Embryonic facial prominence (tissue), 1 donor: ENCODE data around the gene AGPAT1.
"Not testable (repeated sequence)": the region's sequence is repeated elsewhere in the genome, so short reads cannot be mapped to it uniquely, and the experiment has no call there.

Experiments
- DNase-seq: peaks from one replicate; pipeline ENCODE4 v3.0.0-alpha.2; 2016; ENCODE audit errors: extremely low spot score

Gene AGPAT1

DNA sequence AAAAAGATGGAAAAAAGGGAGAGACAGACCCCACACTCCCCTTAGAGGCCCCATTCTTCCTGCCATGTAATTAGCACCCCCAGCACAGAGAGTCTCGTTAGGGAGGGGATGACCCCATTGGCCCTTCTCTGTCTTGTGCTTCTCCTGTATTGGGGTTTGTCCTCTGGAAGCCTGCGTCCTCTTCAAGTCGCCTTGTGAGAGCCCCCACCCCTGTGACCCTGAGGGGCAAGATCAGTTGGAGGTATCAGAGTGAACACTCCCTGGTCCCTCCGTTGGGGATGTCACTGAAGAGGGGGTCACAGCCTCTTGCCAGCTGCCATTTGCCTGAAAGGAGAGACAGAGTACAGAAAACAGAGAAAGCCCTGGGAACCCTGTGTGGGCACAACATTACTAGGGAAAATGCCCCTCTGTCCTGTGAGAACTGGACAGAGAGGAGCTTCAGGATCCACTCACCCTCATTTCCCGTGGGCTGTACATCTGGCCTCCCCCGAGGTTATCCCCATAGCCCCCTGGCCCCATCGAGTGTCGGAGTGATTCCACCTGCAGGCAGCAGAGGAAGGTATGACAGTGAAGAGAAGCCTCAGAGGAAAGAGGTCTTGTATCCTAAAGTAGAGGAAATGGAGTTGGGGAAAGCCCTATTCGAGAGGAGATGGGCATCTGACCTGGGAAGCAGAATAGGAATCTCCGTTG, 10.4 kb upstream of the AGPAT1 start:
- DNase-seq: not testable (repeated sequence)

DNA sequence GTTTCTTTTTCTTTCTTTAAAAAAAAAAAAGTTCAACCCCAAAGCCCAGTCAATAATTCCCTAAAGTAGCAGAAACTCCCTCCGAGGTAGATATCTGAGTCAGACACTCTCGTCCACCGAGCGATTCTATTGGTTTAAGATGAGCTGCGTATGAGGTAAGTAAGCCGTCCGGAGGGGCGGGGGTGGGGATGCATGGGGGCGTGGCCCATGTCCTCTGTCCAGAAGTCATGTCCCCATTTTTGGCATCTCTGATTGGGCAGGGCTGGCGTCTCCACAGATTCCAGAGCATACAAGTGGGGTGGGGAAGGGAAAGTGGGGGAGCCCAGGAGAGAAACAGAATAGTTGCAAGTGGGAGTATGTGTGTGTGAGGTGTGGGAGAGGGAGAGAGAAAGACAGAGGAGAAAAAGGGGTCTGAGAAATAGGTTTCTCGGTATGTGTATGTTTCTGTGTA, 9.8 kb upstream of the AGPAT1 start:
- DNase-seq: not testable (repeated sequence)

- no peak for DNase-seq
Observed at GRCh38 chr6:32184084-32184640, 8.3 kb upstream of the AGPAT1 start, which contains the start of gene AGER. Gene AGER, minus strand, starts transcription at chr6:32184253. Its CDS starts 31 bp downstream, at chr6:32184222.

DNA sequence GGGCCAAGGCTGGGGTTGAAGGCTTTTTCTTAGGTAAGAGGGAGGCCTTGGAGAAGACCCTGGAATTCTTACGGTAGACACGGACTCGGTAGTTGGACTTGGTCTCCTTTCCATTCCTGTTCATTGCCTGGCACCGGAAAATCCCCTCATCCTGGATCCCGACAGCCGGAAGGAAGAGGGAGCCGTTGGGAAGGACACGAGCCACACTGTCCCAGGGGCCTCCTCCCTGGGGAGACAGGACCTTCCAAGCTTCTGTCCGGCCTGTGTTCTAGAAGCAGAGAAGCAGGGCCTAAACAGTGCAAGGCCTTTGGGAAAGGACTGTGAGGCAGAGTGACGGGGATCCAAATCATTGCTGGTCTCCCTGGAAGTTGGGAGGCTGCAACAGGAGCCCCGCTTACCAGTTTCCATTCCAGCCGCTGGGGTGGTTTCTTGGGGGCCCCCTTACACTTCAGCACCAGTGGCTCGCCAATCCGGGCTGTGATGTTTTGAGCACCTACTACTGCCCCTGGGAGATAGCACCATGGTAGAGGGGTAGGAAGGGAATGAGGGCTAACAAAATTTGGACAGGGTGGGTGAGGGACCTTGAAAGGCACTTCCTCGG, 7.7 kb upstream of the AGPAT1 start:
- DNase-seq: no peak

- DNase-seq: no peak
Observed at GRCh38 chr6:32183030-32183429, 7.1 kb upstream of the AGPAT1 start.

DNA sequence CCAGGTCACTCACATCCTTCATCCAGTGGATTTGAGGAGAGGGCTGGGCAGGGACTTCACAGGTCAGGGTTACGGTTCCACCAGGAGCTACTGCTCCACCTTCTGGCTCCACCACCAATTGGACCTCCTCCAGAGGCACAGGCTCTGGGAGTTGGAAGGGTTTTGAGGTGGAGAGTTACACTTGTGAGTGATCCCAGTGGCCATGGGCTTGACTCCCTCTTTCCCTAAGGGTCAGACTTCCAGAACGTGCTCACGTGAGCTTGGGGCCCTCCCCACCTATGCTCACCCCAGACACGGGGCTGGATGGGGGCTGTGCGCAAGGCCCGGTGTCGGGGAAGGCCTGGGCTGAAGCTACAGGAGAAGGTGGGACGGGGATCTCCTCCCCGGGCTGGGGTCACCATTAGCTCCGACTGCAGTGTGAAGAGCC, 6.7 kb upstream of the AGPAT1 start:
- no peak for DNase-seq

DNA sequence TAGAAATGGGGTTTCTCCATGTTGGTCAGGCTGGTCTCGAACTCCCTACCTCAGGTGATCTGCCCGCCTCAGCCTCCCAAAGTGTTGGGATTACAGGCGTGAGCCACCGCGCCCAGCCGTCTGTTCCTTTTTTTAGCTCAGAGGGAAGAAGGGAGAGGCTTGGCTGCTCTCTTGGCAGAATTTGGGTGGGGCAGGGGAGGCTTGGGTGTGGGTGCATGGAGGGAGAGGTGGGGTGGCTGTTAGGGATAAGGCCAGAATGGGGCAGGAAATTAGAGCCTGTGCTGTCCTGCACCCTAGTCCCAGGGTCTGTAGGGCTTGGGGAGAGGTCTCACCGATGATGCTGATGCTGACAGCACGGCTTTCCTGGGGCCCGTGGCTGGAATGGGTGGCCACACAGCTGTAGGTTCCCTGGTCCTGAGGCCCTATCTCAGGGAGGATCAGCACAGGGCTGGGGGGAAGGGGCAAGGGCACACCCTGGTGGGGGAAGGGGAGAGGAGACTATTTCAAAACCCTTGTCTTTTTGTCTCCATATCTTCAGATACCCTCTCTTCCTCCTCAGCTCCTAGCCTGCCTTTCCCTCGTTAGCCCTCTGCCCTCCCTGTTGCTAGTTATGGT, 6.1 kb upstream of the AGPAT1 start:
- no peak for DNase-seq

DNA sequence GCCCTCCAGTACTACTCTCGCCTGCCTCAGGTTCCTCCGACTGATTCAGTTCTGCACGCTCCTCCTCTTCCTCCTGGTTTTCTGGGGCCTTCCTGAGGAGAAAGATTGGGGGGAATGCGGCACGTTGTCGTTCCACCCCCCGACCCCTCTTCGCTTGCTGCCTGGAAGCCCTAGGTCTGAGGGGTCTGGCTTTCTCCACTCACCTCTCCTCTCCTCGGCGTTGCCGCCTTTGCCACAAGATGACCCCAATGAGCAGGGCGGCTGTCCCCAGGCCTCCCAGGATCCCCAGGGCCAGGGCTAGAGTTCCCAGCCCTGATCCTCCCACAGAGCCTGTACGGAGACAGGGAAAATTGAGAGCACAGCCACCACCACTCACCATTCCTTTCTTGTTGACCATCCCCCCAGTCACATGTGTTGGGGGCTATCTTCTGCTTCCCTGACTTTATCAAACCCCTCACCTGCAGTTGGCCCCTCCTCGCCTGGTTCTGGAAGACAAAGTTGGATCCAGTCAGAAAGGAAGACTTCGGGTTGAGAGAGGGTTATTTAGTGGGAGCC, 5.3 kb upstream of the AGPAT1 start:
- no peak for DNase-seq

DNA sequence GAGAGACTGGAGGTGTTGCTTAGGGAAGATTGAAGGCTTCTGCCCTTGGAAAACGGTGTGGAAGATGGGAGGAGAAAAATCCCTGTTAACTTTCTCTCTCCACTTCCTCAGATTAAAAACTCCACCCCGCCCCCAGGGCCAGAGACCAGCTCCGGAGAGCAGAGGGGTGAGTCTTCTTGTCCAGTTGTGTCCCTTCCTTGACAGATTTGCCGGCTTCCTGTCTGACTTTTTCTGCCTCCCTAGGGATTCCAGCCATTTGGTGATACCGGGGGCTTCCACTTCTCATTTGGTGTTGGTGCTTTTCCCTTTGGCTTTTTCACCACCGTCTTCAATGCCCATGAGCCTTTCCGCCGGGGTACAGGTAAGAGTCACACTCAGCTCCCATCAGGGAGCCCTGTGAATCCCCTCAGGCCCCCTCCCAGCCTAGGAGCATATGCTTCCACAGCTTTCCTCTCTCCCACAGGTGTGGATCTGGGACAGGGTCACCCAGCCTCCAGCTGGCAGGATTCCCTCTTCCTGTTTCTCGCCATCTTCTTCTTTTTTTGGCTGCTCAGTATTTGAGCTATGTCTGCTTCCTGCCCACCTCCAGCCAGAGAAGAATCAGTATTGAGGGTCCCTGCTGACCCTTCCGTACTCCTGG, 4.0 kb upstream of the AGPAT1 start:
- no peak for DNase-seq

DNA sequence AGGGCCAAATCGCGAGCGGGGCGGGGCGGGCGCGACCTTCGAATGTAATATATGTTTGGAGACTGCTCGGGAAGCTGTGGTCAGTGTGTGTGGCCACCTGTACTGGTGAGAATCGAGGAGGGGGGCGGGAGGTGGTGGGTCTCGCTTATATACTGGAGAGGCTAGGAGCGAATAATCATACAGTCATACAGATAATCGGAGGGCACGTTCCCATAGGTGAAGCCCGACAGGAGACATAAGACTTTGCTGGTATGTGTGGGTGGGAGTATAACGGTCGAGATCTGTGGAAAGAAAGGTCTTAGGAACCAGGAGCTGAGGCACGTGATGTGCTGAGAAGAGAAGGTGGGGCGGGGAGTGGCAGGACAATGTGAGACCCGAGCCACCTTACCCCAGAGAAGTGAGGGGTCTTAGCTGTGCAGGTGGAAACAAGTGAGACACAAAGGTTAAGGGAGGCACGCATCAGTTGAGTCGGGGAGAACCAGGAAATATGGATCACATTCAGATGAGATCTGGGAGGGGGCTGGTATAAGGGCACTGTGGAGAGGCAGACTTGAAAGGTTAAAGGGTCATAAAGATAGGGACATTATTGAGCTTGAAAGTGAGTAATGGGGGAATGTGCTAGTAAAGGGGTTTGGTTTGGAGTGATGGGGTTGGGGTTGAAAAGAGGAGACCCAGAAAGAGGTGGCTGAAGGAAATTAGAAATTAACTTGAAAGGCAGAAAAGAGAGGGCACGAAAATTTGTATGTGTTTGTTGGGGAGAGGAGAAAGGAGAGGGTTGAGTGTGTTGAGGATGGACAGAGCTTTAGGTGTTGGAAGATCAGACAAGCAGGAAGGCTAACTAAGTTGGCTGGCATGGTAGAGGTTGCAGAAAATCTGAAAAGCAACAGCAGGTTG, 2.9 kb upstream of the AGPAT1 start:
- no peak for DNase-seq

DNA sequence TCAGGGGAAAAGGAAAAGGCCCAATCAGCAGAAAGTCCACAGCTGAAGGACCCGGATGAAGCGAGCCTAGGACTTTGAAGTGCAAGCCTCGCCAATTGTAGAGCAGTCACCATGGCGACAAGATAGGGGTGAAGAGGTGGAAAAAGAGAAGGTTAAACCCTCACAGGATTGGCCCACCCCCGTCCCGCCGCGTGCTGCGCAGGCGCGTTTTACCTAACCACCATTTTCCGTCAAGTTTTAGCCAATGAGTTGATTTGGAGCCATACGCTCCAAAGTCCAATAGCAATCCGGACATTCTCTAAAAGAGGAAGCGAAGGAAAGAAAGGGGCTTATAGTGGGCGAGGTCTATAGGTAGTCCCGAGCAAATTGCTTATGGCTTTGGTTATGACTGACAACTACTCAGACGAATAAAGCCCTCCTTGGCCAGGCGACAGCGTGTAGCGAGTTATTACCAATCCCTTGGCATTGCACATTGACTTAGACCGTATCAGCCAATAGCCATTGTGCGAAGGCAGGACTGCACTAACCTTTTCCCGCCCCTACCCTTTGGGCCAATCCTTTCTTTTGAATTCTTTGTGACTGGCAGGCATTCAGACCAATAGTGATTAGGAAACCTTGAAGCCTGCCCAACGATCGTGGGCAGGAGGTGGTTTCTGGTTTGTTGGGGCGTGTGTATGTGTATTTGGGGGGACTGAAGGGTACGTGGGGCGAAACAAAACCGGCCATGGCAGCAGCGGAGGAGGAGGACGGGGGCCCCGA, 2.1 kb upstream of the AGPAT1 start, which contains the start of gene RNF5:
TSS of gene RNF5 (plus strand) at position 618 of the 759 bp plus-strand sequence. CDS start at position 725, 107 bp downstream.
- DNase-seq: peak; percentile 100

GRCh38 chr6:32177183-32177787, 1.4 kb upstream of the AGPAT1 start:
- no peak for DNase-seq

DNA sequence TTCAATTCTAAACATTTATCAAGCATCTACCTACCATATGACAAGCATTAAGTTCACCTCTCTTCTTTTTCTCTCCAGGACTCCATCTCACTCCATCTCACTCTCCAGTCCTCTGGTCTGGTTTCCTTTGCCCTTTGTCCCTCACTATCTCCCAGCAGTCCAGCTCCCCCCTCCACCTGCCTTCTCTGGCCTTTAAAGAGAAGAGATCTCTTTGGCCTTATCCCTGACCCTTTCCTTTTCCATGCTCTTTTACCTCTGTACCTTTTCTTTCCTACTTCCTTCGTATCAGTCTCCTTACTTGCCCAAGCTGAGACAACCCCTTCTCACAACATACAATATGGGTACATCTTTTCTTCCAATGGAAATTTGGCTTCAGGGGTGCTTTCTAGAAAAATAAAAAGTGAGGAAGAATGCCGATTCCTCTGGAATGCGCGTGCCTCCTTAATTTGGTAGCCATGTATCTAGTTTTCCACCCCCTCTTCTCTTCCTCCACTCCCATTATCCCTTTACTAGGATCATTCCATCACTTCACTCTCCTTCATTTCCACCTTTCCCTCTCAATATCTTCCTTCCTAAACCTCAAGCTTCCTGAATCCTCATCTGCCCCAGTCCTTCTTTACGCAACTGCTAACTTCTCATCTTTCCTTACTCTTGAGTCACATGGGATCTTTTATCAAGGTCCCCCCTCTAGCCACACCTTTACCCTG, 745 bp upstream of the AGPAT1 start:
- no peak for DNase-seq

DNA sequence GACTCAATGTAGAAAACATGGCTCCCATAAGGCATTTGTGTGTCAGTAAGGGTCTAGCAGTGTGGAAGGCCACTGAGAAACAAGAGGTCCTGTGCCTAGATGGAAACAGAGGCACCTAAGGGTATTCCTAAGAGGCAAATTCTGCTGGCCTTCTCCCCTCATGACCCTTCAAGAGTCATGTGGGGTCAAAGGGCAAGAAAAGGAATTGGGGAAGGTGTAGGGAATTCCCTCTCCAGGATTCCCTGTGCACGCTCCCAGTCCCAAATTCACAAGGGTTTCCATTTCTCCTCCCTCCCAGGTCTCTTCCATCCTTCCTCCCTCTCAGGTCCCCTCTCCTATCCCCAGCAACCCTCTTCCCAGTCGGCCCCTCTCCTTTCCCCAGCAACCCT, 568 bp downstream of the AGPAT1 start:
- DNase-seq: no peak

- DNase-seq: no peak
Observed at GRCh38 chr6:32174416-32174815, 1.5 kb downstream of the AGPAT1 start.

DNA sequence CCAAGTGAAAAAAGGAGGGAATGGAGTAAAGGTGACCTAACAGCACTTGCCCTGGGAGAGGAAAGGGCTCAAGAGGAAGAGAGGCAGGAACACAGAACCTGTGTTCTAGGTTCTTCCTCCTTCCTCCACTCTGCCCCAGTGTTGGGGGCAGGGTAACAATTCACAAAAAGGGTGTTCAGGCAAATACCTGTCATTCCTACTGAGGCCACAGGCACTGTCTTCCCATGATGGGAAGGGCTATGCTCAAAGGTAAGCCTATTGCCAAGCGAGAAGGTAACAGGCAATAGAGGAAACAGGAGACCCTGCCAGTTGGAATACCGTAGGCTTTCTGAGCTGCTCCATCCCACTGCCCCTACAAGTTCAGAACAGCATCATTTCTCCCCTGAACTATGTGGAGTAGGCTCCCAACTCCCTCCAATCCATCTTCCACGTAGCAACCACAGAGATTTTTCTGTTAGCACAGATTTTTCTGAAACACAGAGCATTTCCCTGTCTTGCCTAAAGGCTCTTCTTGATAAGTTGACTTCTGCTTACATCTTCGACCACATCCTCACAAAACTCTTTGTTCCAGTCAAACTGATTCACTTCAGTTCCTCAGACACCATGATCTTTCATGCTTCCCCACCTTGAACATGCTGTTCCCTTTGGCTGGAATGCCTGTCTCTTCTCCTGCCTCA, 2.7 kb downstream of the AGPAT1 start:
- no peak for DNase-seq

DNA sequence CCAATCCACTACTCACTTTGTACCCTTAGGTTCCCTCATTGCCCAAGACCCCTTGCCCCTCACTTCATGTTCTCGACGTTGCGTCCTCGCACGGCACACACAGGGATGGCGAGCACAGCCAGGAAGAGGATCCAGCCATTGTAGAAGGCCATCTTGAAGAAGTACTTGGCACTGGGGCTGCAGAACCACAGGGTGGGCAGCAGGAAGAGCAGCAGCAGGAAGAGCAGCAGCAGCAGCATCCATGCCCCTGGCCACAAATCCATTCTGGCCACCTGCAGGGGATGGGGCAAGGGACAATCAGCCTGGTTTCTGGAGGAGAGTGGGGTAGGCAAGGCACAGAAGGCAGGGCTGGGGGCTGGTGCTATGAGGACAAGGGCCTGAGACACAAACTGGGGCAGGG, 4.7 kb downstream of the AGPAT1 start:
- no peak for DNase-seq

GRCh38 chr6:32170294-32170693, 5.6 kb downstream of the AGPAT1 start:
- no peak for DNase-seq
